ENCODE results near the gene PRTG.
A peak's percentile ranks its signal among the peaks of the same experiment; 100 is the strongest.
"Not testable (repeated sequence)": the region's sequence is repeated elsewhere in the genome, so short reads cannot be mapped to it uniquely, and the experiment has no call there.

PRTG gene

DNA sequence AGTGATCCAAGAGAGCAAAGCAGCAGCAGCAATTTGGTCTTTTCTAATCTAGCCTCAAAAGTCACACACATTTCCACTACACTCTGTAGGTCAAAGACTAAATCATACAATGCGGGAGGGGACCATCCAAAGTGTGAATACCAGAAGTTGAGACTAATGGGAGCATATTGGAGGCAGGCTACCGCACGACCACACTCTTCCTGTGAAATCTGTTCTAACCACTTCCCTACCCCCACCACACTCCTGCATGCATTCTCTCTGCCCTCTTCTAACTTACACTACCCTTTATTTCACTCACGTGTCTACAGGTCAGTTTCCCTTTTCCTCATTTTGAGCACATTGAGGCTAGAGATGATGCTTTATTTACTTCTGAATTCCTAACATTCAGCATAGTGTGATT is 23.7 kb upstream of the PRTG start:
- ATAC-seq, result no peak
- Mint-ChIP-seq H3K27ac (no peak overlapping the region), H3K4me3 (no peak overlapping the region), H3K9me3 (no peaks in the 10 kb centered on the region), H3K27me3 (peaks cover 12% of the 10 kb centered on the region), H3K4me1 (no peaks in the 10 kb centered on the region), H3K36me3 (no peaks in the 10 kb centered on the region)

- no peaks in the 10 kb centered on the region for H3K4me1 Mint-ChIP-seq
- H3K27ac Mint-ChIP-seq, result no peak overlapping the region
- ATAC-seq, result no peak
- H3K9me3 Mint-ChIP-seq, result no peaks in the 10 kb centered on the region
- H3K4me3 Mint-ChIP-seq, result no peak overlapping the region
- no peaks in the 10 kb centered on the region for H3K27me3 Mint-ChIP-seq
- no peaks in the 10 kb centered on the region for H3K36me3 Mint-ChIP-seq
Observed at GRCh38 chr15:55764398-55764797, 21.4 kb upstream of the PRTG start.

- Mint-ChIP-seq H3K9me3 (peaks cover 2% of the 10 kb centered on the region), H3K4me1 (no peaks in the 10 kb centered on the region), H3K4me3 (no peak overlapping the region), H3K27me3 (no peaks in the 10 kb centered on the region), H3K36me3 (no peaks in the 10 kb centered on the region), H3K27ac (no peak overlapping the region)
- ATAC-seq, result no peak
Observed at GRCh38 chr15:55758580-55758986, 15.6 kb upstream of the PRTG start.

DNA sequence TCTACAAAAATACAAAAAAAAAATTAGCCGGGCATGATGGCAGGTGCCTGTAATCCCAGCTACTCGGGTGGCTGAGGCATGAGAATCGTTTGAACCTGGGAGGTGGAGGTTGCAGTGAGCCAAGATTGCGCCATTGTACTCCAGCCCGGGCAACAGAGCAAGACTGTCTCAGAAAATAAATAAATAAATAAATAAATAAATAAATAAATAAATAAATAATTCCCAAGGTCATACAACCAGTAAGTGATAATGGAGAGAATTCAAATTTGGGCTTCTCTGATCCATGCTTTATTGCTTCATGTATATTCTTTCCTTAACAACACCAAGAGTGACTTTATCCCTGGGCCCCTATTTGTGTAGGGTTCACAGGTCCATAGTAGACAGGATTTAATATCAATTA is 10.5 kb upstream of the PRTG start:
- H3K27ac Mint-ChIP-seq, ATAC-seq, H3K9me3 Mint-ChIP-seq, H3K27me3 Mint-ChIP-seq, H3K36me3 Mint-ChIP-seq, H3K4me3 Mint-ChIP-seq, H3K4me1 Mint-ChIP-seq: not testable (repeated sequence)

- ATAC-seq, result no peak
- Mint-ChIP-seq H3K27me3 (no peaks in the 10 kb centered on the region), H3K9me3 (no peaks in the 10 kb centered on the region), H3K36me3 (no peaks in the 10 kb centered on the region), H3K4me3 (no peak overlapping the region), H3K4me1 (no peaks in the 10 kb centered on the region), H3K27ac (no peak overlapping the region)
Observed at GRCh38 chr15:55750706-55751105, 7.8 kb upstream of the PRTG start.

DNA sequence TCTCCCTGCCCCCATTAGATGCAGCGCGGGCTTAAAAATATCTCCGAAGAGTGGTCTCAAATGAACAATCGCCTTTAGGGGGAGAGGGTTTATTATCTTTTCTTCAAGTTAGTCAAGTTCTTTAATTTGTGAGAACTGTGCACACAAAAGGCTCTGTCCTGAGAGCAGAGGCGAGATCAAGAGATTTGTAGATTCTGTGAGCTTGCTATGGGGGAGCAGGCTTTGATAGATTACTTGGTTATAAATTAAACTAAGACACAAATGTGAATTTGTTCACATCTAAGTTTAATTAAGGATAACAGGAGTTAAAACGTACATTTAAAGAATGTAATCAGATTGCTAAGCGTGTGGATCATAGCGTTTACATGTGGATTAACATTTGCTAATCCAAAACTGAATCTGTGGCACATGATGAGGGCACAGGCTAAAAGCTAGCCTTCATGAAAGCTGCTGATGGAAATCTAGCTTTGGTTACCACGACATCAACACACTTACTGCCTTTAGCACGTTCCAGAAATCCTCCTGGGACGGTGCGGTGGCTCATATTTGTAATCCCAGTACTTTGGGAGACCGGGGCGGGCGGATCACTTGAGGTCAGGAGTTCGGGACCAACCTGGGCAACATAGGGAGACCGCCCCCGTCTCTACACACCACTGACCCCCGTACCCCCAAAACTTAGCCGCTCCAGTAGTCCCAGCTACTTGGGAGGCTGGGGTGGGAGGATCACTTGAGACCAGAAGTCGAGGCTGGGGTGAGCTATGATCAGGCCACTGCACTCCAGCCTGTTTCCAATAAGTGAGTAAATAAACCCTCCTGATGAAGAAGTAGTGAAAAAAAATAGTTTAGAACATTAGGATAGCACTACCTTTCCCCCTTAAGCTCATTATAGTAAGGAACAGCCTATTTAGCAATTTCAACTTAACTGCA is 1.0 kb upstream of the PRTG start:
- no peak overlapping the region for H3K27ac Mint-ChIP-seq
- H3K4me3 Mint-ChIP-seq, result peak overlapping the region; percentile 46
- peaks cover 20% of the 10 kb centered on the region for H3K27me3 Mint-ChIP-seq
- no peaks in the 10 kb centered on the region for H3K9me3 Mint-ChIP-seq
- no peak for ATAC-seq
- H3K4me1 Mint-ChIP-seq, result peaks cover 5% of the 10 kb centered on the region
- no peaks in the 10 kb centered on the region for H3K36me3 Mint-ChIP-seq

GRCh38 chr15:55742498-55742926 is 440 bp downstream of the PRTG start:
- Mint-ChIP-seq H3K36me3 (no peaks in the 10 kb centered on the region), H3K27me3 (peaks cover 20% of the 10 kb centered on the region), H3K9me3 (no peaks in the 10 kb centered on the region), H3K4me1 (peaks cover 5% of the 10 kb centered on the region), H3K27ac (no peak overlapping the region), H3K4me3 (peak overlapping the region; percentile 77)
- peak; percentile 20 for ATAC-seq

GRCh38 chr15:55741833-55742497 is 987 bp downstream of the PRTG start:
- no peak for ATAC-seq
- H3K27ac Mint-ChIP-seq, result no peak overlapping the region
- H3K4me3 Mint-ChIP-seq, result no peak overlapping the region

GRCh38 chr15:55740981-55741832 is 1.7 kb downstream of the PRTG start:
- Mint-ChIP-seq H3K9me3 (no peaks in the 10 kb centered on the region), H3K4me1 (peaks cover 5% of the 10 kb centered on the region), H3K4me3 (no peak overlapping the region), H3K27ac (no peak overlapping the region), H3K36me3 (no peaks in the 10 kb centered on the region), H3K27me3 (peaks cover 20% of the 10 kb centered on the region)
- ATAC-seq, result no peak

More at GRCh38 chr15:55741833-55742497, 987 bp downstream of the PRTG start:
- Mint-ChIP-seq H3K36me3 (no peaks in the 10 kb centered on the region), H3K9me3 (no peaks in the 10 kb centered on the region), H3K27me3 (peaks cover 20% of the 10 kb centered on the region), H3K4me1 (peaks cover 5% of the 10 kb centered on the region)

DNA sequence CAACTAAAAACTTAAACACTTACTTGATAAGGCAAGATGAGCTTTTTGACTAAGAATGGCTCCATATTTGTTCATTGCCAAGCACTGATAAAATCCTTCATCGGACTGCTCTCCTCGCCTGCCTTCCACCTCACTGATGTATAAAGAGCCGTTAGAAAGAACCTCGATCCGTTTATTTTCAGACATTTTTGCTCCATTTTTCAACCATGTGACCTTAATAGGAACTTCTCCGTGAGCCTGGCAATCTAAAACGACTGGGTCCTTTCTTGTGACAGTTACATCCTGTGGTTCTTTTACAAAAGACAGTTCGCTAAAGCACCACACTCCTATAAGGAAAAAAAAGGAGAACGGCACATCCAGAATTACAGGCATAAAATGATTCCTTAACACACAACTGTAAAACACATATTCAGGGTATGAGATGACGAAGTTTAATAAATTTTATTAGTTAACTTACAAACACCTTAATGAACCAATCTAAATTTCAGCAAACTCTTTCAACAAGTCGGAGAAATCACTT is 2.5 kb downstream of the PRTG start:
- Mint-ChIP-seq H3K9me3 (no peaks in the 10 kb centered on the region), H3K4me1 (peaks cover 5% of the 10 kb centered on the region), H3K4me3 (no peak overlapping the region), H3K27ac (no peak overlapping the region), H3K27me3 (peaks cover 20% of the 10 kb centered on the region), H3K36me3 (no peaks in the 10 kb centered on the region)
- no peak for ATAC-seq

- H3K27me3 Mint-ChIP-seq, result peaks cover 15% of the 10 kb centered on the region
- no peak for ATAC-seq
- H3K4me1 Mint-ChIP-seq, result peaks cover 5% of the 10 kb centered on the region
- no peak overlapping the region for H3K4me3 Mint-ChIP-seq
- H3K9me3 Mint-ChIP-seq, result no peaks in the 10 kb centered on the region
- H3K27ac Mint-ChIP-seq, result no peak overlapping the region
- no peaks in the 10 kb centered on the region for H3K36me3 Mint-ChIP-seq
Observed at GRCh38 chr15:55739641-55740040, 3.3 kb downstream of the PRTG start.

DNA sequence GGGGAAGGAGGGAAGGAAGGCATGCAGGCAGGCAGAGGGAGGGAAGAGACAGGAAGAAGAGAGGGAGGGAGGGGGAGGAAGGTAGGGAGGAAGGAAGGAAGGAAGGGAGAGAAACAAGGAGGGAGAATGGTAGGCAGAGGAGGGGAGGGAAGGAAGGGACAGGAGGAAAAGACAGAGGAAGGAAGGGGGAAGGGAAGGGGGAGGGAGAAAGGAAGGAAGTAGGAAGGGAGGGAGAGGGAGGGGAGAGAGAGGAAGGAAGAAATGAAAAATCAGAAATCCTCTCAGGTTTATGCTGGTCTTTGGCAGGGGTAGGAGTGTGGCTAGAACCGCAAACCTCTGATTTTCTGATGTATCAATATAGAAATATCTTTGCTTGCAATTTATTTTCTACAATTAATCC is 4.2 kb downstream of the PRTG start:
- no peaks in the 10 kb centered on the region for H3K9me3 Mint-ChIP-seq
- no peak overlapping the region for H3K27ac Mint-ChIP-seq
- peaks cover 4% of the 10 kb centered on the region for H3K4me1 Mint-ChIP-seq
- H3K36me3 Mint-ChIP-seq, result no peaks in the 10 kb centered on the region
- no peak overlapping the region for H3K4me3 Mint-ChIP-seq
- ATAC-seq, result no peak
- H3K27me3 Mint-ChIP-seq, result peaks cover 5% of the 10 kb centered on the region

DNA sequence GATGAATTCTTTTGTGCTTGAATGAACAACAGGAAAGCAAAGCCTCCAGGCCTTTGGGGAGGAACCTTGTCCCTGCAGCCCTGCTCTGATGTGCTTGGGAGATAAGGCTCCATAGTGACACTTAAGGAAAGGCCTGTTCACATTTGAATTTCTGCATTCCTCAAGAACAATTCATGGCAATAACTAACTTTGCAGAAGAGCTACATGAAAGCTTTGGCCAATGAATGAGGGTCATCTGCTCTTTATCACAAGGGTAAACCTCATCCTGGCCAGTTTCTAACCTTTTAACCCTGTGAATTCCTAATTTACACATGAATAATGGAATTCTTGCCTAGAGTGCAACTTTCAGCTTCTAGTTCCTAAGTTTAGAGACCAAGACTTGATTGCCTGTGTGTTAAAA is 5.6 kb downstream of the PRTG start:
- no peak overlapping the region for H3K4me3 Mint-ChIP-seq
- no peaks in the 10 kb centered on the region for H3K36me3 Mint-ChIP-seq
- H3K27ac Mint-ChIP-seq, result no peak overlapping the region
- ATAC-seq, result no peak
- no peaks in the 10 kb centered on the region for H3K27me3 Mint-ChIP-seq
- no peaks in the 10 kb centered on the region for H3K4me1 Mint-ChIP-seq
- no peaks in the 10 kb centered on the region for H3K9me3 Mint-ChIP-seq

GRCh38 chr15:55736756-55737155 is 6.2 kb downstream of the PRTG start:
- Mint-ChIP-seq H3K9me3 (no peaks in the 10 kb centered on the region), H3K4me1 (no peaks in the 10 kb centered on the region), H3K36me3 (no peaks in the 10 kb centered on the region), H3K27me3 (no peaks in the 10 kb centered on the region), H3K4me3 (no peak overlapping the region), H3K27ac (no peak overlapping the region)
- ATAC-seq, result no peak

DNA sequence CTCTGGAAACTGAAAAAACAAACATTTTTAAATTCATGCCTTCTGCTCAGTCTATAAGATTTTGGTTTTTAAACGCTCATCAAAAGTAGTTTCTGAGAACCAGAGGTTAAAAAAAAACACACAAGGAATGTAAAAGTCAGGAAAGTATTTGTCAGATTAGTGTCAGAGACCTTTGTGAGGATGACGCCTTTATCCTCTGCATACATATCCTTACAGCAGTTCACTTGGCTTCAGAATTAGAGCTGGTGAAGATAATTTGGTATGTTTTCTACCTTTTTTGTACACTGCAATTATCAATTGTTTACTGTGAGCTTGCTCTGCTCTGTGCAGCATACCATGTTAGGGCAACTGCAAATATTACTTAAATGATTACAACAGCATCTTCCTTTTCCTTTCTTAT is 8.3 kb downstream of the PRTG start:
- no peak overlapping the region for H3K27ac Mint-ChIP-seq
- no peaks in the 10 kb centered on the region for H3K4me1 Mint-ChIP-seq
- H3K36me3 Mint-ChIP-seq, result no peaks in the 10 kb centered on the region
- no peaks in the 10 kb centered on the region for H3K9me3 Mint-ChIP-seq
- no peak overlapping the region for H3K4me3 Mint-ChIP-seq
- no peaks in the 10 kb centered on the region for H3K27me3 Mint-ChIP-seq
- no peak for ATAC-seq
